AG09309 (cell line): Measurements from ENCODE around the gene CACNA1I.

Experiments
- DNase-seq: peaks from one replicate; pipeline ENCODE4 v3.0.0-alpha.2; 2010; ENCODE audit warnings: low read depth
- H3K4me3 ChIP-seq: 2 replicates; pipeline ENCODE4 v1.5.1; 2011; ENCODE audit warnings: mild to moderate bottlenecking, low read depth, low read length, moderate library complexity; ENCODE audit not compliant: control insufficient read depth
- TF ChIP-seq, protein P1 (sequence below): IDR thresholded peaks from 2 replicates; pipeline ENCODE4 v1.5.1; 2011; ENCODE audit warnings: mild to moderate bottlenecking, low read depth, low read length, inconsistent platforms; ENCODE audit not compliant: insufficient read depth, control insufficient read depth; ENCODE audit errors: missing control alignments

The CACNA1I gene

DNA sequence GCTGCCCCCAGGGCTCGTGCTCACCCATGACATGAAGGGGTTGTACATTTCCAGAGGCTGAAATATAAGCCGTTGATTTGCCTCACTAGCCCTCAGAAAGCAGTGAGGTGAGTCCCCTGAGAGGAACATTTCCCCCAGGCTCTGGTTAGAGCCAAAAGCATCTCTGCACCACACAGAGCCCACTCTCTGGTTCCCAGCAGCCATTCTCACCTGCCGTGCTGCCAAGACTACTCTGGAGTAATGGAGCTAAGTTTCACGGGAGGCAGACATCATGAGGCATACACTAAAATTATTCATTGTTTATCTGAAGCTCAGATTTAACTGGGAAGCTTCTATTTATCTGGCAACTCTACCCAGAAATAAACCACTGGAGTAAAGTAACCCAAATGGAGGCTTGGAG lies 40.8 kb downstream of the CACNA1I start:
- no peak for DNase-seq

DNA sequence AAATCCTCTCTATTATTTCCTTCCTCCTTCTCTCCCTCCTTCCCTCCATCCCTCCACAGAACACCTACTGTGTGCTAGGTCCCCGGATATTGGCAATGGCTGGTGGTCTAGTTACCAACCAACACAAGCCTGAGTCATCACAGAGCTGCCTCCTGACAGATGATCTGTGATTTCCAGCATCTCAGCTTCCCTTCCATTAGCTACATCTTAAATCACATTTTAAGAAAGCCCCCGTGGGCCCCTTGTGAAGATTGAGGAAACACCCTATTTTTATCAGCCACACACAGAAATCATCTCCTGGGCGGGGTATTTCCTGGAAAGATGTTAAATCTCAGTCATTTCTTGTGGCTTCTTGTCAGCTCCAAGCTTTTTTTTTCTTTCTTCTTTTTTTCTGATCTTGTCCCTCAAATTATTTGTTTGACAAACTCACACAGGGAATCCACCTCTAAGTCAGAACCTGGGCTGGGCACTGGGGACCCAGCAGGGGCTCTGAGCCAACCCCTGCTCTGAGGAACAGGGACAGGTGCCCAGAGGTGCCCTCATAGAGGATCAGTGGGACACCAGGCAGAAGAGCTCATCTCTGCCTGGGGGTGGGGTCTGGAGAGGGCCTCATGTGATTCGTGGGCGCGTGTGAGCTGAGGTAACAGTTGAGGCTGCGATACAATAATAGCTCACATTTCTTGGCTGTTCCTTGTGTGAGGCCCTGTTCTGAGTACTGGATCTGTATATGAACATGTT lies 42.4 kb downstream of the CACNA1I start:
- no peak for DNase-seq
- TF ChIP-seq, protein P1, sequence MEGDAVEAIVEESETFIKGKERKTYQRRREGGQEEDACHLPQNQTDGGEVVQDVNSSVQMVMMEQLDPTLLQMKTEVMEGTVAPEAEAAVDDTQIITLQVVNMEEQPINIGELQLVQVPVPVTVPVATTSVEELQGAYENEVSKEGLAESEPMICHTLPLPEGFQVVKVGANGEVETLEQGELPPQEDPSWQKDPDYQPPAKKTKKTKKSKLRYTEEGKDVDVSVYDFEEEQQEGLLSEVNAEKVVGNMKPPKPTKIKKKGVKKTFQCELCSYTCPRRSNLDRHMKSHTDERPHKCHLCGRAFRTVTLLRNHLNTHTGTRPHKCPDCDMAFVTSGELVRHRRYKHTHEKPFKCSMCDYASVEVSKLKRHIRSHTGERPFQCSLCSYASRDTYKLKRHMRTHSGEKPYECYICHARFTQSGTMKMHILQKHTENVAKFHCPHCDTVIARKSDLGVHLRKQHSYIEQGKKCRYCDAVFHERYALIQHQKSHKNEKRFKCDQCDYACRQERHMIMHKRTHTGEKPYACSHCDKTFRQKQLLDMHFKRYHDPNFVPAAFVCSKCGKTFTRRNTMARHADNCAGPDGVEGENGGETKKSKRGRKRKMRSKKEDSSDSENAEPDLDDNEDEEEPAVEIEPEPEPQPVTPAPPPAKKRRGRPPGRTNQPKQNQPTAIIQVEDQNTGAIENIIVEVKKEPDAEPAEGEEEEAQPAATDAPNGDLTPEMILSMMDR, result no peak
- no peak overlapping the region for H3K4me3 ChIP-seq

More for the DNA sequence above, 40.8 kb downstream of the CACNA1I start:
- no peak overlapping the region for H3K4me3 ChIP-seq
- TF ChIP-seq, protein P1, result no peak

GRCh38 chr22:39613549-39613921 lies 43.0 kb downstream of the CACNA1I start:
- TF ChIP-seq, protein P1, result no peak
- H3K4me3 ChIP-seq, result no peak overlapping the region

DNA sequence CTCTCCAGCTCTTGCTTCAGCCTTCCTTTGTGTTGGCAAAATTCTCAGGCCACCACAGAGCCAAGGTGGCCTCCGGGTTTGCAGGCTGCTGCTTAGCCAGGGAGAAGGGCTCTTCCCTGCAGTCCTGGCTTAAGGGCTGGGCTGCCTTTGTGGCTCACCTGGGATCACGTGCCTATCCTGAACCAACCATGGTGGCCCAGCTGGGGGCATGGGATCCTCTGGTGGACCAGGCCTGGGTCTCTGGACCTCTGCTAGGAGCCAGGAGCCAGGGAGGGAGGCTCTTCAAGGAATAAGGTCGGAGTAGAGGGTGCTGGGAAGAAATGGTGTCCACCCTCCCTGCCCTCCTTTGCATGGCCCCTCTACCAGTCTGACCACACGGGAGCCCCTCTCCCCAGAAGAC lies 43.9 kb downstream of the CACNA1I start:
- DNase-seq, result no peak
- no peak overlapping the region for H3K4me3 ChIP-seq
- TF ChIP-seq, protein P1, result no peak

More at GRCh38 chr22:39613549-39613921, 43.0 kb downstream of the CACNA1I start:
- DNase-seq, result no peak

GRCh38 chr22:39616051-39616450 lies 45.5 kb downstream of the CACNA1I start:
- no peak for DNase-seq
- TF ChIP-seq, protein P1, result no peak
- no peak overlapping the region for H3K4me3 ChIP-seq

DNA sequence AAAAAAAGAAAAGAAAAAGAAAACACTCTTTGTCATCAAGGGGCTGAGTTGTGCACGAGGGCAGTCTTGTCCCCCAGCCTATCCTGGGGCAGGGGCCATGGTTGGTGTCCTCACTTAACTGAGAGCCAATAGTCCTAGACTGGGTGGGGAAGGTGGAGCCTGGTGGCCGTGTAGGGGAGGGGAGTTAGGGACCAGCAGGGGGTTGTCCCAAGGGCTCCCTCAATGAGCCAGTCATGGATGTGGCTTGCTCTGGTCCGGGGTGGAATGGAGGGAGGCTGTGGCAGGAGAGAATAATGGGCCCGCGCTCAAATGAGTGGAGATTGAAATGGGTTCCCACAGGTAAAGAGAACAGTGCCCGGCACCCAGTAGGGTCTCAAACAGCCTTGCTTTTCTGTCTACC lies 46.2 kb downstream of the CACNA1I start:
- TF ChIP-seq, protein P1, result no peak
- no peak overlapping the region for H3K4me3 ChIP-seq
- DNase-seq, result no peak
